ENCODE measurements around the gene SMURF2.
"Not testable (repeated sequence)": the region's sequence is repeated elsewhere in the genome, so short reads cannot be mapped to it uniquely, and the experiment has no call there.

The SMURF2 gene

DNA sequence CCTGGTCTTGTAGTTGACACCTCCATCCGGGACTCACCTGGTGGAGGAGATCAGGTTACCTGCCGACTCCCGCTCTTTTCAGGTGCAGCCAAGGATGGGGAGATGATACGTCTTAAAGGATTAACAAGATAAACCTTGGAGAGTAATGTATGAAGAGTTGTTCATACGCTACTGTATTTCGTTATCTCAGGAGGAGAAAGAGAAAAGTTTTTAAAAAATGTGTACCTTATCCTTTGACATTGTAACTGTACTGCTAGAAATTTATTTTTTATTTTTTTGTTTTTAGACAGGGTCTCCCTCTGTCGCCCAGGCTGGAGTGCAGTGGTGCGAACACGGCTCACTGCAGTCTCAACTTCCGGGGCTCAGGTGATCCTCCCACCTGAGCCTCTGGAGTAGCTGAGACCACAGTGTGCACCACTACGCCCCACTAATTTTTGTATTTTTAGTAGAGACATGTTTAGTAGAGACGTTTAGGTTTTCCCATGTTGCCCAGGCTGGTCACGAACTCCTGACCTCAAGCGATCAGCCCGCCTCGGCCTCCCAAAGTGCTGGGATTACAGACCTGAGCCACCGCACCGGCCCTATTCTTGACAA lies 764 bp upstream of the SMURF2 start:
- H3K36me3 ChIP-seq (ENCODE audit: control insufficient read depth, insufficient read depth, low read length), result no peaks in the 10 kb centered on the region
- DNase-seq (ENCODE audit: extremely low read depth, insufficient read length), result no peak
- peak overlapping the region; percentile 50 for H3K4me3 ChIP-seq (replicated peaks; ENCODE audit: low read depth, low read length)
- no peaks in the 10 kb centered on the region for H3K27me3 ChIP-seq (replicated peaks; ENCODE audit: control insufficient read depth, insufficient read depth, low read length)
- TF ChIP-seq, protein P1, sequence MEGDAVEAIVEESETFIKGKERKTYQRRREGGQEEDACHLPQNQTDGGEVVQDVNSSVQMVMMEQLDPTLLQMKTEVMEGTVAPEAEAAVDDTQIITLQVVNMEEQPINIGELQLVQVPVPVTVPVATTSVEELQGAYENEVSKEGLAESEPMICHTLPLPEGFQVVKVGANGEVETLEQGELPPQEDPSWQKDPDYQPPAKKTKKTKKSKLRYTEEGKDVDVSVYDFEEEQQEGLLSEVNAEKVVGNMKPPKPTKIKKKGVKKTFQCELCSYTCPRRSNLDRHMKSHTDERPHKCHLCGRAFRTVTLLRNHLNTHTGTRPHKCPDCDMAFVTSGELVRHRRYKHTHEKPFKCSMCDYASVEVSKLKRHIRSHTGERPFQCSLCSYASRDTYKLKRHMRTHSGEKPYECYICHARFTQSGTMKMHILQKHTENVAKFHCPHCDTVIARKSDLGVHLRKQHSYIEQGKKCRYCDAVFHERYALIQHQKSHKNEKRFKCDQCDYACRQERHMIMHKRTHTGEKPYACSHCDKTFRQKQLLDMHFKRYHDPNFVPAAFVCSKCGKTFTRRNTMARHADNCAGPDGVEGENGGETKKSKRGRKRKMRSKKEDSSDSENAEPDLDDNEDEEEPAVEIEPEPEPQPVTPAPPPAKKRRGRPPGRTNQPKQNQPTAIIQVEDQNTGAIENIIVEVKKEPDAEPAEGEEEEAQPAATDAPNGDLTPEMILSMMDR (IDR thresholded peaks at IDR 0.05; ENCODE audit: insufficient read depth, low read length, poor library complexity, severe bottlenecking), result no peak

DNA sequence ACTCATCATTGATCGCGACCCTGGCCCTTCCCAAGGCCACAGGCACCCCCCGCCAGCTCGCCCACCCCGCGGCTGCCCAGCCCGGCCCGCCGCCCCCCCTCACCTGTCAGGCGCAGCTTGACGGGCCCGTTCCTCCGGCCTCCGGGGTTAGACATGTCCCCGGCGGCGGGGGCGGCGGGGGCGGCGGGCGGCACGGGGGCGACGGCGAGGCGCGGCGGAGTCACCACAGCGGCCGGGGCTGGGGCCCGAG lies 456 bp downstream of the SMURF2 start:
- TF ChIP-seq, protein P1 (IDR thresholded peaks at IDR 0.05; ENCODE audit: insufficient read depth, low read length, poor library complexity, severe bottlenecking), result no peak
- peak overlapping the region; percentile 75 for H3K4me3 ChIP-seq (replicated peaks; ENCODE audit: low read depth, low read length)
- no peaks in the 10 kb centered on the region for H3K27me3 ChIP-seq (replicated peaks; ENCODE audit: control insufficient read depth, insufficient read depth, low read length)
- H3K36me3 ChIP-seq (ENCODE audit: control insufficient read depth, insufficient read depth, low read length), result no peaks in the 10 kb centered on the region
- no peak for DNase-seq (ENCODE audit: extremely low read depth, insufficient read length)

DNA sequence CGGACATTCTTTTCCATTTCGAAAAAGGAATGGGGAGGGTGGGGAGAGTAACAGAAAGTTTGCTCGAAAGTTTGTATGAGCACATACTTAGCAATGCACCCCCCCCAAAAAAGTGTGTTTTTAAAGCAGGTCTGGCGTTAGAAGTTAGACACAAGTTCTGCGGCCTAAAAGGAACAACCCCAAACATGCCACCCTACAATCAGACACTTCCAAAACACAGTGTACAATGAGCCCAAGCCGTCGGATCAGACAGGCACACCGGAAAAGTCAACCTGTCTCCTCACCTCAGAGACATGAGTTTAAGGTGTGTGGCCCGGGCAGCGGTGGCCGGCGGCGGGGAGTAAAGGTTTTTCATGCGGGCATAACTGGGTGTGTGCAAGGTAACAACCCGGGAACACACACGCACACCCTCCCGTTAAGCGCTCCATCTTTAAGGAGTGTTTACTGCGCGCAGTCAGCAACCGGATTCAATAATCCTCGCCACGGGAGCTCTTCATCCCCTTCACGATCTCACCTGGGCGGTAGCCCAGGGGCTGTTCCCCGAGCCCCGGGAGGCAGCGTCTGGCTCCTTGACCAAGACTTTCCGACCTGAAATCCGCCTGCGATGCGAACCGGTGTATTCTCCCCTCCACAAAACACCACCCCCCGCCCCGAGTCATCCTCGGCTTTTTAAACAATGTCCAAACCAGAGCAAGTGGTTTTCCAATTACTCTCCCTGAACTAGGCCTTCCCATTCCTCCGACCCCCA lies 955 bp downstream of the SMURF2 start:
- peak; percentile 27 for DNase-seq (ENCODE audit: extremely low read depth, insufficient read length)
- not testable (repeated sequence) for H3K27me3 ChIP-seq (replicated peaks; ENCODE audit: control insufficient read depth, insufficient read depth, low read length); H3K36me3 ChIP-seq (ENCODE audit: control insufficient read depth, insufficient read depth, low read length)
- peak overlapping the region; percentile 75 for H3K4me3 ChIP-seq (replicated peaks; ENCODE audit: low read depth, low read length)

DNA sequence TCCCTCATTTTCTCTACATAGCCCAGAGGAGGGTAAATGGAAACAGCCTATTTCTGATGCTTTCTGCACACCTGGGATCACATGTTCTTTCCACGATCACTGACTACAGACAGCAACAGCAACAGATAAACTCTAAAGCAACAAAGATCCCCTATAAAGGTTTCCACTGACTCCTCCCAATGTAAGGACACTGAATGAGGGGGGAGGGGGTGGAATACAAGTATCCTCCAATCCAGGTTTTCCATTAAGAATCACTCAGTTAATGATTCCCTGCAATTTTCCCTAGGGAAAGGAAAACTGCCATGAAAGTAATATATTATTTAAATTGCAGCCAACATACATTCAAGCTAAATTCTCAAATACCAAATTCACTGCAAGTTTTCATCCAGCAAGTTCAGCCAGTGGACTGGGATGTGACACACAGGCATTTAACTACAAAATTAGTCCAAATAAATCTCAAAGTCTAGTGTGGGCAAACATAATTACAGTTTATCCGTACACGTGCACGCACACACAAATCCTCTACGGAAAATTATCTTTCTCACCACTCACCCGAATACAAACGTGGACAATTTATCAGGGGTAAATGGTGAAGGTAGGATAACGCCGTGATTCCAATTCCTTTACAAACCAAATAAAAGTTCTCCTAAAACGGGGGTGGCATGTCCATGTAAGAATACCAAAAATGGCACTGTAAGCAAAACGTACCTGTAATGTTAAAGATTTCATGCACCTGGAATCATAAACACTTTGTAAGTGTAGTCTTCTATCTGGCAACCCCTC lies 1.7 kb downstream of the SMURF2 start:
- DNase-seq (ENCODE audit: extremely low read depth, insufficient read length); H3K27me3 ChIP-seq (replicated peaks; ENCODE audit: control insufficient read depth, insufficient read depth, low read length); H3K36me3 ChIP-seq (ENCODE audit: control insufficient read depth, insufficient read depth, low read length): not testable (repeated sequence)
- peak overlapping the region; percentile 75 for H3K4me3 ChIP-seq (replicated peaks; ENCODE audit: low read depth, low read length)

DNA sequence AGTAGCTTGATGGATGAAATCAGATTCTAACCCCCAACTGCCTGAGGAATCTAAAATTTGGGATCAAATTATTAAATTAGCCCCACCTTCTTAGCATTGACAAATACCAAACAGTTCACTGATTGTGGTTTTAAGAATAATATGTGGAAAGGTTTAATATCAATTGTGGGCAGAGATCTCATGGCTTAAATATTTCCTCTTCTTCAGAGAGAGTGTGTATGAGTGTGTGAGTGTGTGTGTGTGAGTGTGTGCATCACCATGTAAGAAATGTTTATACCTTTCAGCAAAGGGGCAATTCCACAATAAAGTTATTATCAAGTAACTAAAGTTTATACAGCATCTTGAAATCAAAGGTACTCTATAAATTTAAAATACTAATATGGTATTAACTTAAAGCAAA lies 3.2 kb downstream of the SMURF2 start:
- H3K4me3 ChIP-seq (replicated peaks; ENCODE audit: low read depth, low read length), result no peak overlapping the region
- TF ChIP-seq, protein P1 (IDR thresholded peaks at IDR 0.05; ENCODE audit: insufficient read depth, low read length, poor library complexity, severe bottlenecking), result no peak
- no peak for DNase-seq (ENCODE audit: extremely low read depth, insufficient read length)
- H3K27me3 ChIP-seq (replicated peaks; ENCODE audit: control insufficient read depth, insufficient read depth, low read length), result no peaks in the 10 kb centered on the region
- H3K36me3 ChIP-seq (ENCODE audit: control insufficient read depth, insufficient read depth, low read length), result no peaks in the 10 kb centered on the region

DNA sequence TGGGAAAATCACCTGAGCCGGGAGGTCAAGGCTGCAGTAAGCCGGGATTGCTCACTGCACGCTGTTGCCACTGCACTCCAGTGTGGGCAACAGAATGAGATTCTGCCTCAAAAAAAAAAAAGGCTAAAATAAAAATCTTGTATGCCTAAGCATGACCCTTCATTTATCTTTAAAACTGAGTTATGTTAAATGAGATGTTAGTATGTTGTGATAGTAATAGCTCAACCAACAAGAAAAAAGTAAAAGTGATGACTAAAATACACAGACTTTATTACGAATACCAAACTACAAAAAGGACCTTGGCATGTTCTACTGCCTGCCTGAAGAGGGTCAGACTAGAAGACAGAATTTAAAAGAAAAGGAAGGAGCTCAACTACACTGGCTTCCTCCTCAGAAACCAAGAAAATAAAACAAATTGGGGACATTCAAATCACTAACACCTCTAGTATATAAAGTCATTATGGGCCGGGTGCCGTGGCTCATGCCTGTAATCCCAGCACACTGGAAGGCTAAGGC lies 4.4 kb downstream of the SMURF2 start:
- TF ChIP-seq, protein P1 (IDR thresholded peaks at IDR 0.05; ENCODE audit: insufficient read depth, low read length, poor library complexity, severe bottlenecking), result no peak
- Histone ChIP-seq H3K27me3 (replicated peaks; ENCODE audit: control insufficient read depth, insufficient read depth, low read length) (no peaks in the 10 kb centered on the region), H3K36me3 (ENCODE audit: control insufficient read depth, insufficient read depth, low read length) (no peaks in the 10 kb centered on the region), H3K4me3 (replicated peaks; ENCODE audit: low read depth, low read length) (no peak overlapping the region)
- DNase-seq (ENCODE audit: extremely low read depth, insufficient read length), result no peak
